Measurements from ENCODE around the gene SLC6A4. TPM values are rescaled to one million over a fixed set of nuclear protein-coding genes. Genes with fewer than 3 reads are reported as not detected.

The SLC6A4 gene
- total and polyA plus RNA-seq, 2 experiments from 2014 or later: 0.06 to 0.14 TPM

- no peaks in the 10 kb centered on the region for H3K9me3 Mint-ChIP-seq
- ATAC-seq: peak; percentile 42
- no peak for DNase-seq (ENCODE audit: low spot score)
- Histone ChIP-seq H3F3A (replicated peaks; ENCODE audit: low read depth) (no peaks in the 10 kb centered on the region), H4K20me1 (replicated peaks; ENCODE audit: insufficient read depth) (no peaks in the 10 kb centered on the region), H2AFZ (peak overlapping the region; percentile 14; the same call in 1 of the 2 replicates), H3K9me2 (ENCODE audit: insufficient read depth) (no peaks in the 10 kb centered on the region), H3K4me2 (no peak overlapping the region), H3K27ac (ENCODE audit: low read depth) (no peak overlapping the region), H3K27me3 (ENCODE audit: insufficient read depth) (no peaks in the 10 kb centered on the region), H3K4me1 (ENCODE audit: insufficient read depth) (no peaks in the 10 kb centered on the region), H3K79me2 (replicated peaks; ENCODE audit: insufficient read depth) (no peaks in the 10 kb centered on the region), H3K36me3 (ENCODE audit: insufficient read depth) (no peaks in the 10 kb centered on the region), H3K4me3 (no peak overlapping the region)
- H3K36me3 Mint-ChIP-seq (ENCODE audit: low read depth): no peaks in the 10 kb centered on the region
- H3K4me3 Mint-ChIP-seq: no peak overlapping the region
- no peak overlapping the region for H3K27ac Mint-ChIP-seq
- TF ChIP-seq ZNF114 (CRISPR knock-in tag; IDR thresholded peaks at IDR 0.05) (no peak), POLR2AphosphoS5 (IDR thresholded peaks at IDR 0.05; ENCODE audit: low read depth) (no peak), EZH2 (IDR thresholded peaks at IDR 0.05; ENCODE audit: low read depth, unreplicated experiment) (no peak), ETS1 (IDR thresholded peaks at IDR 0.05) (no peak), STAT1 (IDR thresholded peaks at IDR 0.05; ENCODE audit: unreplicated experiment) (no peak), CREB1 (CRISPR knock-in tag; IDR thresholded peaks at IDR 0.05; ENCODE audit: low read depth) (no peak), EZH2phosphoT487 (IDR thresholded peaks at IDR 0.05; ENCODE audit: unreplicated experiment) (no peak), ZNF462 (CRISPR knock-in tag; IDR thresholded peaks at IDR 0.05) (no peak), JUNB (IDR thresholded peaks at IDR 0.05; ENCODE audit: unreplicated experiment) (no peak)
- peaks cover 5% of the 10 kb centered on the region for H3K27me3 Mint-ChIP-seq (ENCODE audit: insufficient read depth, low read depth, poor library complexity)
- H3K4me1 Mint-ChIP-seq: peaks cover 4% of the 10 kb centered on the region
Observed at GRCh38 chr17:30222721-30223175, 12.7 kb downstream of the SLC6A4 start.
